GM21381 (cell line): ENCODE data around the gene CENPV.

Experiments used
- ATAC-seq: cut with Tn5 transposase; IDR thresholded peaks from one replicate; pipeline ENCODE4 v1.9.1; 2021; ENCODE audit warnings: mild to moderate bottlenecking, moderate library complexity; ENCODE audit not compliant: unreplicated experiment

The CENPV gene

GRCh38 chr17:16363749-16364536 is 10.7 kb upstream of the CENPV start:
- no peak for ATAC-seq

GRCh38 chr17:16361874-16362273 is 8.6 kb upstream of the CENPV start:
- no peak for ATAC-seq

- no peak for ATAC-seq
Measured at GRCh38 chr17:16358394-16358793, 5.1 kb upstream of the CENPV start.

GRCh38 chr17:16354585-16354984 is 1.3 kb upstream of the CENPV start:
- ATAC-seq: no peak

- ATAC-seq: peak; percentile 49
Measured at GRCh38 chr17:16352667-16353316, 477 bp downstream of the CENPV start.

GRCh38 chr17:16352303-16352666 is 984 bp downstream of the CENPV start:
- no peak for ATAC-seq

GRCh38 chr17:16351831-16352230 is 1.4 kb downstream of the CENPV start:
- ATAC-seq: no peak

- no peak for ATAC-seq
Measured at GRCh38 chr17:16349431-16349830, 3.8 kb downstream of the CENPV start.

- ATAC-seq: no peak
Measured at GRCh38 chr17:16348586-16348985, 4.7 kb downstream of the CENPV start.

GRCh38 chr17:16346721-16347271 is 6.5 kb downstream of the CENPV start:
- no peak for ATAC-seq

GRCh38 chr17:16345565-16345964 is 7.7 kb downstream of the CENPV start:
- no peak for ATAC-seq

- no peak for ATAC-seq
Measured at GRCh38 chr17:16343569-16343968, 9.7 kb downstream of the CENPV start.

- ATAC-seq: no peak
Measured at GRCh38 chr17:16342979-16343378, 10.3 kb downstream of the CENPV start.

- no peak for ATAC-seq
Measured at GRCh38 chr17:16339959-16340358, 13.3 kb downstream of the CENPV start.

- ATAC-seq: no peak
Measured at GRCh38 chr17:16339402-16339801, 13.9 kb downstream of the CENPV start.

GRCh38 chr17:16338391-16338790 is 14.9 kb downstream of the CENPV start:
- no peak for ATAC-seq

GRCh38 chr17:16329519-16330271 is 23.6 kb downstream of the CENPV start:
- no peak for ATAC-seq

- ATAC-seq: no peak
Measured at GRCh38 chr17:16328997-16329396, 24.3 kb downstream of the CENPV start.

GRCh38 chr17:16327018-16327417 is 26.3 kb downstream of the CENPV start:
- ATAC-seq: no peak

- ATAC-seq: no peak
Measured at GRCh38 chr17:16325964-16326363, 27.3 kb downstream of the CENPV start.

GRCh38 chr17:16322636-16323035 is 30.6 kb downstream of the CENPV start:
- no peak for ATAC-seq

- no peak for ATAC-seq
Measured at GRCh38 chr17:16319969-16320368, 33.3 kb downstream of the CENPV start.
